ENCODE measurements around the gene ALKBH4.

DNA sequence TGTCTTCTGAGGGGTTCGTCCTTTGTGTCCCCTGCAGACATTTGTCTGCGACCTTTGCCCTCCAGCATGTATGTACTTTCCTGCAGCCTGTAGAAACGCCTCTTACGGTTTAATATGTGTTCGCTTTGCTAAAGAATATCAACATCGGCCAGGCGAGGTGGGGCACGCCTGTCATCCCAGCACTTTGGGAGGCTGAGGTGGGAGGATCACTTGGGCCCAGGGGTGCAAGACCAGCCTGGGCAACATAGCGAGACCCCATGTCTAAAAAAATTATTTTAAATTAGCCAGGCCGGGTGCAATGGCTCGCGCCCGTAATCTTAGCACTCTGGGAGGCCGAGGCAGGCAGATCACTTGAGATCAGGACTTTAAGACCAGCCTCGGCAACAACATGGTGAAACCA, 15.5 kb downstream of the ALKBH4 start:
- no peak for TF ChIP-seq TEAD4 (IDR thresholded peaks at IDR 0.05)
- no peak for TF ChIP-seq FOXM1 (IDR thresholded peaks at IDR 0.05; ENCODE audit: borderline replicate concordance, low read depth)
- no peak for TF ChIP-seq MAX (IDR thresholded peaks at IDR 0.05)
- TF ChIP-seq RAD21 (IDR thresholded peaks at IDR 0.05; ENCODE audit: low read depth): no peak
- TF ChIP-seq TAF1 (IDR thresholded peaks at IDR 0.05; ENCODE audit: low read depth): no peak

Data from Ishikawa (cell line).